Suppressor macrophage treated with lipopolysaccharide for 1 hour (primary cell): Measurements from ENCODE around the gene ECEL1.

Experiments
- DNase-seq, 3 donors: peaks; one replicate each; pipeline ENCODE4 v3.0.0-alpha.2; 2020 to 2022

ECEL1 gene

GRCh38 chr2:232521959-232522622 lies 34.5 kb upstream of the ECEL1 start:
- DNase-seq = peak; percentile 54 to 86 (median 72)

GRCh38 chr2:232521098-232521497 lies 33.5 kb upstream of the ECEL1 start:
- DNase-seq = no peak

GRCh38 chr2:232520489-232520888 lies 32.9 kb upstream of the ECEL1 start:
- no peak for DNase-seq

- no peak for DNase-seq
Measured at GRCh38 chr2:232519581-232520438, 32.2 kb upstream of the ECEL1 start, which contains the start of gene PRSS56. Gene PRSS56 (plus strand): TSS chr2:232520388. CDS start chr2:232520599, 211 bp downstream.

GRCh38 chr2:232518844-232519243 lies 31.2 kb upstream of the ECEL1 start:
- no peak for DNase-seq

GRCh38 chr2:232516551-232516950 lies 28.9 kb upstream of the ECEL1 start:
- DNase-seq = no peak

- peak in 1 of 3 donors; percentile 6 for DNase-seq
Measured at GRCh38 chr2:232515639-232516038, 28.0 kb upstream of the ECEL1 start.

GRCh38 chr2:232513353-232513752 lies 25.7 kb upstream of the ECEL1 start:
- no peak for DNase-seq

- DNase-seq = no peak
Measured at GRCh38 chr2:232512602-232513001, 25.0 kb upstream of the ECEL1 start.

GRCh38 chr2:232511336-232511890 lies 23.8 kb upstream of the ECEL1 start:
- no peak for DNase-seq

GRCh38 chr2:232508251-232508650 lies 20.6 kb upstream of the ECEL1 start:
- DNase-seq = no peak

GRCh38 chr2:232506709-232507108 lies 19.1 kb upstream of the ECEL1 start:
- DNase-seq = no peak

GRCh38 chr2:232505856-232506255 lies 18.2 kb upstream of the ECEL1 start:
- no peak for DNase-seq

GRCh38 chr2:232504438-232504837 lies 16.8 kb upstream of the ECEL1 start:
- no peak for DNase-seq

GRCh38 chr2:232503809-232504323 lies 16.2 kb upstream of the ECEL1 start:
- no peak for DNase-seq

GRCh38 chr2:232502911-232503808 lies 15.5 kb upstream of the ECEL1 start:
- peak; percentile 70 to 83 (median 73) for DNase-seq

- DNase-seq = no peak
Measured at GRCh38 chr2:232502511-232502910, 14.9 kb upstream of the ECEL1 start.

GRCh38 chr2:232501794-232502390 lies 14.3 kb upstream of the ECEL1 start:
- no peak for DNase-seq

GRCh38 chr2:232501331-232501771 lies 13.7 kb upstream of the ECEL1 start:
- no peak for DNase-seq

GRCh38 chr2:232498452-232498851 lies 10.8 kb upstream of the ECEL1 start:
- DNase-seq = no peak

- no peak for DNase-seq
Measured at GRCh38 chr2:232497348-232497747, 9.7 kb upstream of the ECEL1 start.
